ENCODE results near the gene SCML2. TPM values are rescaled to one million over a fixed set of nuclear protein-coding genes. Genes with fewer than 3 reads are reported as not detected.

The SCML2 gene
- total and polyA plus RNA-seq, 2 of the 13 experiments (the other 11 are each of a cell fraction or from before 2014, with no cell fraction given) = 5.1 to 7.6 TPM

GRCh38 chrX:18353931-18354368, 538 bp downstream of the SCML2 start:
- H3K4me2 ChIP-seq (ENCODE audit: low read depth, low read length) = peak overlapping the region; percentile 83
- peak overlapping the region; percentile 57 for H3K27ac ChIP-seq (ENCODE audit: extremely low read length, insufficient read depth, low read length)
- H3K9ac ChIP-seq (ENCODE audit: insufficient read depth, low read depth, low read length) = peak overlapping the region; percentile 43; the same call in 1 of the 2 replicates
- intact Hi-C loops (cut with micrococcal nuclease; ENCODE audit: unreplicated experiment) = no loop called here
- no TSS peak for BruUV-seq (replicated peaks)
- H3K4me1 ChIP-seq (ENCODE audit: insufficient read depth, low read length) = peaks cover 39% of the 10 kb centered on the region
- peak overlapping the region; percentile 71 to 75 (median 73) for H3K4me3 ChIP-seq (replicated peaks in 1 of 3; ENCODE audit: insufficient read depth in 1 of 3, low read depth in 2 of 3, low read length in 3 of 3)
- FAIRE-seq = no peak
- ChIA-PET POLR2A (interaction anchor here (1.3 to 1.8 kb wide), 2 partner anchors 9 to 71 kb away, joined by 3 to 4 read pairs; partner anchors contain the start of gene CDKL5), CTCF (ENCODE audit: low intra/inter-chr PET ratio, low total read pairs) (no interaction called here)
- H3K27me3 ChIP-seq (ENCODE audit: control insufficient read depth in 1 of 2, insufficient read depth in 2 of 2, low read length in 2 of 2) = 0 out of 5 replicates have a peak, but pooled peaks cover 0 to 4% of the 10 kb centered on the region in 2 experiments
- no peaks in the 10 kb centered on the region for H3K36me3 ChIP-seq (replicated peaks in 1 of 2; ENCODE audit: control insufficient read depth in 1 of 2, insufficient read depth in 2 of 2, low read length in 2 of 2)
- no peak overlapping the region for H2AFZ ChIP-seq (ENCODE audit: low read length)
- peaks cover 22% of the 10 kb centered on the region for H3K79me2 ChIP-seq (ENCODE audit: insufficient read depth, low read length)
- H3K9me3 ChIP-seq (ENCODE audit: low read length) = no peaks in the 10 kb centered on the region
- DNase-seq (ENCODE audit: low spot score) = peak; percentile 7
- ATAC-seq = peak; percentile 87
- H4K20me1 ChIP-seq (ENCODE audit: insufficient read depth, low read length) = no peaks in the 10 kb centered on the region
- in situ Hi-C loops (cut with HindIII; ENCODE audit: extremely low pct_ligation_motif_present, low pct_unique_long_range_greater_than_20kb) = no loop called here
- no CpG with 5 or more reads among the region's 50 CpGs for WGBS (ENCODE audit: low lambda C conversion rate)
- TF ChIP-seq XRCC5 (optimal IDR thresholded peaks at IDR 0.05; ENCODE audit: low read length) (peak; percentile 11), TEAD3 (CRISPR knock-in tag; optimal IDR thresholded peaks at IDR 0.05; ENCODE audit: borderline replicate concordance) (peak; percentile 23), PATZ1 (CRISPR knock-in tag; IDR thresholded peaks at IDR 0.05) (peak; percentile 89), MYPOP (CRISPR knock-in tag; IDR thresholded peaks at IDR 0.05) (peak; percentile 93), UBTF (CRISPR knock-in tag; IDR thresholded peaks at IDR 0.05) (peak; percentile 62), MNT (IDR thresholded peaks at IDR 0.05) (no peak), ZNF121 (CRISPR knock-in tag; IDR thresholded peaks at IDR 0.05) (peak; percentile 34; the same call in 1 of the 2 replicates), HNRNPLL (IDR thresholded peaks at IDR 0.05; ENCODE audit: low read depth, low read length, poor library complexity, severe bottlenecking) (peak; percentile 86), E2F1 (CRISPR knock-in tag; IDR thresholded peaks at IDR 0.05) (no peak), ZNF253 (CRISPR knock-in tag; IDR thresholded peaks at IDR 0.05; ENCODE audit: borderline replicate concordance) (no peak), MXD1 (CRISPR knock-in tag; IDR thresholded peaks at IDR 0.05) (0 out of 2 replicates have a peak, but pooled peaks have one; percentile 10), MTA1 (CRISPR knock-in tag; IDR thresholded peaks at IDR 0.05; ENCODE audit: borderline replicate concordance) (0 out of 2 replicates have a peak, but pooled peaks have one; percentile 18), ZNF740 (CRISPR knock-in tag; IDR thresholded peaks at IDR 0.05) (no peak)

Data from HepG2 (cell line).